SU-DHL-6 (cell line): Measurements from ENCODE around the gene SH3RF1.

Source experiments
- H2AFZ ChIP-seq: fragments of 200-600 bp; sonication (generic); 2 replicates; pipeline ENCODE4 v1.6.1; 2014; ENCODE audit warnings: low read depth, mild to moderate bottlenecking, moderate library complexity, mixed read lengths, antibody characterized with exemption, low read length; ENCODE audit not compliant: severe bottlenecking
- H3F3A ChIP-seq: fragments of 200-600 bp; shearing (Covaris generic); 2 replicates; pipeline ENCODE4 v1.6.0; 2016; ENCODE audit warnings: antibody characterized with exemption, mild to moderate bottlenecking; ENCODE audit not compliant: insufficient read depth
- H3K27ac ChIP-seq: fragments of 200-600 bp; sonication (generic); 2 replicates; pipeline ENCODE4 v1.5.1; 2016; ENCODE audit warnings: low read depth, mild to moderate bottlenecking, low read length, moderate library complexity, mixed read lengths
- H3K27me3 ChIP-seq: fragments of 200-600 bp; sonication (generic), shearing (Covaris generic); 2 replicates; pipeline ENCODE4 v1.6.0; 2014; ENCODE audit warnings: mild to moderate bottlenecking, low read length
- H3K36me3 ChIP-seq: fragments of 200-600 bp; sonication (generic); 2 replicates; pipeline ENCODE4 v1.6.1; 2014; ENCODE audit warnings: mild to moderate bottlenecking, low read length, mixed read lengths
- H3K4me2 ChIP-seq: fragments of 300-600, 200-600 bp; shearing (Covaris generic), sonication (generic); 2 replicates; pipeline ENCODE4 v1.6.0; 2014; ENCODE audit warnings: low read length, low read depth, mild to moderate bottlenecking; ENCODE audit not compliant: poor library complexity, severe bottlenecking
- H3K4me3 ChIP-seq: fragments of 200-600 bp; sonication (generic); 2 replicates; pipeline ENCODE4 v1.5.1; 2014; ENCODE audit warnings: antibody characterized with exemption, low read length, mild to moderate bottlenecking, mixed read lengths; ENCODE audit not compliant: insufficient read depth, poor library complexity, severe bottlenecking
- H3K79me2 ChIP-seq: fragments of 200-600 bp; sonication (generic); 2 replicates; pipeline ENCODE4 v1.6.1; 2014; ENCODE audit warnings: mild to moderate bottlenecking, low read length, moderate library complexity; ENCODE audit not compliant: insufficient read depth
- H3K9ac ChIP-seq: fragments of 200-600 bp; sonication (generic); 2 replicates; pipeline ENCODE4 v1.7.0; 2014; ENCODE audit warnings: mild to moderate bottlenecking, low read length
- H3K9me2 ChIP-seq: fragments of 200-600 bp; sonication (generic); replicated peaks from 2 replicates; pipeline ENCODE4 v1.6.1; 2014; ENCODE audit warnings: low read length; ENCODE audit not compliant: insufficient read depth
- H3K9me3 ChIP-seq: fragments of 200-600 bp; sonication (generic); 2 replicates; pipeline ENCODE4 v1.6.1; 2014; ENCODE audit warnings: low read length, mixed read lengths; ENCODE audit not compliant: insufficient read depth
- H4K20me1 ChIP-seq: fragments of 200-600 bp; sonication (generic); 2 replicates; pipeline ENCODE4 v1.6.1; 2014; ENCODE audit warnings: low read depth, mild to moderate bottlenecking, antibody characterized with exemption, low read length, moderate library complexity, mixed read lengths
- CTCF ChIP-seq: fragments of 200-600 bp; sonication (generic); IDR thresholded peaks from one replicate; pipeline ENCODE4 v1.5.1; 2017; ENCODE audit warnings: antibody characterized with exemption, mild to moderate bottlenecking, low read length, moderate library complexity; ENCODE audit not compliant: insufficient read depth, poor library complexity, severe bottlenecking
- EZH2phosphoT487 ChIP-seq: fragments of 200-600 bp; sonication (generic), shearing (Covaris generic); conservative IDR thresholded peaks from 2 replicates; pipeline ENCODE4 v1.6.1; 2018; ENCODE audit warnings: mild to moderate bottlenecking, antibody characterized with exemption, low read length, moderate library complexity, mixed read lengths

SH3RF1 gene

DNA sequence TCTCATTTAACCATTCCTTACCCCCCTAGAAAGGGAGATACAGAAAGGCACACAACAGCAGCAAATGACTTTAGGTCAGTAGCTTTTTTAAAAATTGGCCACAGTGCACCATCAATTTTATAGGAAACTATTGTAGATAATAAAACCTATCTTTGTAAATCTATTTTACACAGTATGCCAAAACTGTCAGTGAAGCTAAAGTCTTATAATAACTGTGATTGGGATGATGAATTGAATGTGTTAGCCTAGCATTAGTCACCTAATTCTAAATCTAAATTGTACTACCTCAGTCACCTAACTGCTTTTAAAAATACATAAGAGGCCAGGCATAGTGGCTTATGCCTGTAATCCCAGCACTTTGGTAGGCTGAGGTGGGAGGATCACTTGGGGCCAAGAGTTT lies 44.2 kb downstream of the SH3RF1 start:
- Histone ChIP-seq H3K9me3 (no peaks in the 10 kb centered on the region), H3K79me2 (no peaks in the 10 kb centered on the region), H3K9ac (no peak overlapping the region), H3F3A (no peaks in the 10 kb centered on the region), H3K27me3 (no peaks in the 10 kb centered on the region), H2AFZ (no peak overlapping the region), H3K36me3 (no peaks in the 10 kb centered on the region), H3K9me2 (no peaks in the 10 kb centered on the region), H3K4me2 (no peak overlapping the region), H3K4me3 (no peak overlapping the region), H4K20me1 (no peaks in the 10 kb centered on the region), H3K27ac (no peak overlapping the region)
- TF ChIP-seq CTCF (no peak), EZH2phosphoT487 (no peak)

- Histone ChIP-seq H3K4me2 (no peak overlapping the region), H3K9me2 (no peaks in the 10 kb centered on the region), H3K27ac (no peak overlapping the region), H2AFZ (no peak overlapping the region), H3F3A (no peaks in the 10 kb centered on the region), H3K36me3 (no peaks in the 10 kb centered on the region), H3K27me3 (no peaks in the 10 kb centered on the region), H3K9ac (no peak overlapping the region), H4K20me1 (no peaks in the 10 kb centered on the region), H3K9me3 (no peaks in the 10 kb centered on the region), H3K79me2 (no peaks in the 10 kb centered on the region), H3K4me3 (no peak overlapping the region)
- no peak for TF ChIP-seq EZH2phosphoT487
- no peak for TF ChIP-seq CTCF
Measured at GRCh38 chr4:169225812-169226211, 44.9 kb downstream of the SH3RF1 start.

DNA sequence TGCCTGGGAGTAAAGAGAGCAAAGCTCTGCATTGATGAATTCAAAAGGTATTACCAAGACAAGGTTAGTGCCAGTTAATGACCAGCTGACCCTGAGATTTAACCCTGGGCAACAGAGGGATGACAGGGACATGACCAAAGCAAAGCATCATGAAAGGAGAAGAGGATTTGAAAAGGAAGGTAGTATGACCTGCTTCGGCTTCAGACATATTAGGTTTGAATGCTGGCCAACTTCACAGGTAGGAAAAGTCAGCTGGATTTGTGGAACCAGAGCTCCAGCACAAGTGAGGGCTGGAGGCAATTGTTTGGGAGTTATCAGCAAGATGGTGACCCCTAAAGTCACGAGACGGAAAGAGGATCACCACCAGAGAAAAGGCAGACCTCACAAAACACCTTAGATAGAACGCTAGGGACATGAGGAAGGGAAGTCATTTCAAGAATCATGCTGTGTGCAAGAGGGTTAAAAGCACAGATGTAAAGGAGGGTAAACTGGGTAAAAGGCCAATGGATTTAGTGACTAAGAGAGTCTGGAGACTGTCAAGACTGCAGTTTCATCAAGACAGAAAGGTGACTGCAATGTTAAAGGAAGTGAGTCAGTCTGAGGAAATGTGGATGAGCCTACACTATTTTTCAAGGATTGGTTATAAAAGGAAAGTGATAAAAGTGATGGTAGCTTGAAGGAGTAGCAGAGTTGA lies 45.6 kb downstream of the SH3RF1 start:
- Histone ChIP-seq H3K9me2 (no peaks in the 10 kb centered on the region), H4K20me1 (no peaks in the 10 kb centered on the region), H3F3A (no peaks in the 10 kb centered on the region), H3K79me2 (no peaks in the 10 kb centered on the region), H3K4me3 (no peak overlapping the region), H2AFZ (no peak overlapping the region), H3K27me3 (no peaks in the 10 kb centered on the region), H3K36me3 (no peaks in the 10 kb centered on the region), H3K9ac (no peak overlapping the region), H3K27ac (no peak overlapping the region), H3K4me2 (no peak overlapping the region), H3K9me3 (no peaks in the 10 kb centered on the region)
- TF ChIP-seq CTCF, result no peak
- no peak for TF ChIP-seq EZH2phosphoT487
